HL-60 (cell line): ENCODE data around the gene ST6GALNAC1.

Source experiments
- CTCF ChIP-seq: IDR thresholded peaks from one replicate; pipeline ENCODE4 v1.5.1; 2011; ENCODE audit warnings: low read length, control low read depth, inconsistent platforms; ENCODE audit not compliant: insufficient read depth
- POLR2AphosphoS5 ChIP-seq: IDR thresholded peaks from 2 replicates; pipeline ENCODE4 v1.6.1; 2012; ENCODE audit warnings: low read depth
- TF ChIP-seq, protein P1 (sequence below): IDR thresholded peaks from 2 replicates; pipeline ENCODE4 v1.6.1; 2012; ENCODE audit warnings: low read depth; ENCODE audit not compliant: insufficient replicate concordance

DNA sequence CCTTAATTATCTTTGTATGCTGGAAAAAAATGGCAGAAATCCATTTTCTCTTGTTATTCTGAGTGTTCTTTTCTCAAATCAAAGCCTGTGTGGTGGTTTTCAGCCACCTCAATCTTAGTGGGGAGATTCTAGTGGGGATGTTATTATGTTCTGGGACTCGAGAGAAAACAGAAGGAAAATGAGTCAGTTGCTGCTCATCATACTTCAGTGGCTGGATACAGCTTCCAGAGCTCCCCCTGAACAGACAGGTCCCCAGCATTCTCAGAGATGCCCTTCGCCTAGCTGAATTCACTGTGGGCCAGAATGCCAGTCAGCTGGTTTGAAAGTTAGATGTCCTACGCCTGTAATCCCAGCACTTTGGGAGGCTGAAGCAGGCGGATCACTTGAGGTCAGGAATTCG, 8.5 kb downstream of the ST6GALNAC1 start:
- TF ChIP-seq CTCF (no peak), POLR2AphosphoS5 (no peak)
- TF ChIP-seq, protein P1, sequence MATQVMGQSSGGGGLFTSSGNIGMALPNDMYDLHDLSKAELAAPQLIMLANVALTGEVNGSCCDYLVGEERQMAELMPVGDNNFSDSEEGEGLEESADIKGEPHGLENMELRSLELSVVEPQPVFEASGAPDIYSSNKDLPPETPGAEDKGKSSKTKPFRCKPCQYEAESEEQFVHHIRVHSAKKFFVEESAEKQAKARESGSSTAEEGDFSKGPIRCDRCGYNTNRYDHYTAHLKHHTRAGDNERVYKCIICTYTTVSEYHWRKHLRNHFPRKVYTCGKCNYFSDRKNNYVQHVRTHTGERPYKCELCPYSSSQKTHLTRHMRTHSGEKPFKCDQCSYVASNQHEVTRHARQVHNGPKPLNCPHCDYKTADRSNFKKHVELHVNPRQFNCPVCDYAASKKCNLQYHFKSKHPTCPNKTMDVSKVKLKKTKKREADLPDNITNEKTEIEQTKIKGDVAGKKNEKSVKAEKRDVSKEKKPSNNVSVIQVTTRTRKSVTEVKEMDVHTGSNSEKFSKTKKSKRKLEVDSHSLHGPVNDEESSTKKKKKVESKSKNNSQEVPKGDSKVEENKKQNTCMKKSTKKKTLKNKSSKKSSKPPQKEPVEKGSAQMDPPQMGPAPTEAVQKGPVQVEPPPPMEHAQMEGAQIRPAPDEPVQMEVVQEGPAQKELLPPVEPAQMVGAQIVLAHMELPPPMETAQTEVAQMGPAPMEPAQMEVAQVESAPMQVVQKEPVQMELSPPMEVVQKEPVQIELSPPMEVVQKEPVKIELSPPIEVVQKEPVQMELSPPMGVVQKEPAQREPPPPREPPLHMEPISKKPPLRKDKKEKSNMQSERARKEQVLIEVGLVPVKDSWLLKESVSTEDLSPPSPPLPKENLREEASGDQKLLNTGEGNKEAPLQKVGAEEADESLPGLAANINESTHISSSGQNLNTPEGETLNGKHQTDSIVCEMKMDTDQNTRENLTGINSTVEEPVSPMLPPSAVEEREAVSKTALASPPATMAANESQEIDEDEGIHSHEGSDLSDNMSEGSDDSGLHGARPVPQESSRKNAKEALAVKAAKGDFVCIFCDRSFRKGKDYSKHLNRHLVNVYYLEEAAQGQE = no peak
